ENCODE measurements around the gene KIF23.
"Not testable (repeated sequence)": the region's sequence is repeated elsewhere in the genome, so short reads cannot be mapped to it uniquely, and the experiment has no call there.

KIF23 gene

DNA sequence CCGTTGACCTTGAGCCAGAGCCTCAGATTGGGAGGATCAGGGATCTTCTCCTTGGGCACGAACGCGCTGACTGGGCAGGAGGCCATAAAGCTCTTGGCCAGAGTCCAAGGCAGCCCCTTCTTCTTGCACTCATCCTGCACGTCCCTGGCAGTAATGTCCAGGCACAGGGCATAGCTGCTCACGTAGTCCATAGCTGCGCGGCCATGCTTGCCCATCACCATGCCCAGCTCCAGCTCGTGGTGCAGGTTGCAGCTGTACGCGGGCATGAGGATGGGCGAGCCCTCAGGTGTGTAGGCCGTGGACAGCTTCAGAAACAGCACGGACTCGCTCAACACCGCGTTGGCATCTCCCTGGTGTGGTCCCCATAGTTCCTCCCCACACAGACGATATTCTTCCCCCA is 20.5 kb downstream of the KIF23 start:
- DNase-seq (ENCODE audit: low spot score), result no peak

DNA sequence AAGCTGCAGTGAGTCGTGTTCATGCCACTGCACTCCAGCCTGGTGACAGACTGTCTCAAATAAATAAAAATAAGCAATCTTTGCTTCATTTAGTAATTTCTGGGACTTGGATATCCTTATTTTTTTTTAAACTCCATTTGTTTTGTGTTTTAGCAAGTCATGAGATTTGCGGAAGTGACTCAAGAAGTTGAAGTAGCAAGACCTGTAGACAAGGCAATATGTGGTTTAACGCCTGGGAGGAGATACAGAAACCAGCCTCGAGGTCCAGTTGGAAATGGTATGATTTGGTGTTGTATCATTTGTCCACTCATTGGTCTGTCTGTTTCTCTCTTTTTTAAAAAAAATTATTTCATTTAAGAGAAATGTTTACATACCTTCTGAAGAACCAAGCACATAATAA is 21.8 kb downstream of the KIF23 start:
- DNase-seq (ENCODE audit: low spot score), result no peak

DNA sequence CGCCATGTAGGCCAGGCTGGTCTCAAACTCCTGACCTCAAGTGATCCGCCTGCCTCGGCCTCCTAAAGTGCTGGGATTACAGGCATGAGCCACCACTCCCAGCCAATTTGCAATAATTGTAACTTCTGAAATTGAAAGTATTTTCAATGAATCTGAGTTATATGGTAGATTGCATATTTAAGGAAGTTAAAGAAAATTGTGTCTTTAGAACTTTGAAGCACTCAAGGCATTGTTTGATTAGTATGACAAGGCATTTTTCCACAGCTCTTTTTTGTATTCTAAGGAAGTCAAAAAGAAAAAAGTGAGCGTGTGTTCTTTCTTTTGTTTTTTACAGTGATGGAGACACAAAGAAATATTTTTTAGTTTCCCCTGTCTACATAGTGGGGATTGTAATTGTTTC is 22.8 kb downstream of the KIF23 start:
- no peak for DNase-seq (ENCODE audit: low spot score)

DNA sequence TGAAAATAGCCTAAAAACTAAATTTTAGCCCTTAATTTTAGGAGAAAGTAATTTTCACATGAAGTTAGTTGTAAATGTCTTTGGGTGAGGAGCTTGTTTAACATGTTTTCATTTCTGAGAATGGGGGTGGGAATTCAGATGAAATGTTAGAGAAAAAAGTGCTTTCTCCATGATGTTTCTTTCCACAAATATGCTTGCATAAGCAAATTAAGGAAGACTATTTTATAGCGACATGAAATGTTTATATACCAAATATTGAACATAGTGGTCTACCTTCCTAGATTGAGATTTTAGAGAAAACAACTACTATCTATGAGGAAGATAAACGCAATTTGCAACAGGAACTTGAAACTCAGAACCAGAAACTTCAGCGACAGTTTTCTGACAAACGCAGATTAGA is 25.5 kb downstream of the KIF23 start:
- DNase-seq (ENCODE audit: low spot score), result no peak

DNA sequence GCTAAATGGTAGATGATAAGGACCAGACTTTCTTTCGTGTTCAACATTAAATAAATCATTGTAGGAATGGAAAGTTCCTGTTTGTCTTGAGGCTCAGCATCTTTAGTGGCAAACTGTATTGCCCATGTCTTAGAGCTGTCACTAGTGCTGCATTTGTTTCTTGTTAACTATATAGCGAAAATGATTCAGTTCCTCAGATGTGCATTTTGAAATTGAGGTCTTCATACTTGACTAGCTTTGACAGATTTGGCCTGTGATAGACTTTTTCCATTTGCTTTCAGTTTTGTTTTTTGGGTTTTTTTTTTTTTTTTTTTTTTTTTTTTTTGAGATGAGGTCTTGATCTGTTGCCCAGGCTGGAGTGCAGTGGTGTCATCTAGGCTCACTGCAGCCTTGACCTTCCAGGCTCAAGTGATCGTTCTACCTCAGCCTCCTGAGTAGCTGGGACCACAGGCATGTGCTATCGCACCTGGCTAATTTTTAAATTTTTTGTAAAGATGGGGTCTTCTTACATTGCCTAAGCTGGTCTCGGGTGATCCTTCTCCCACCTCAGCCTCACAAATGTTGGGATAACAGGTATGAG is 29.0 kb downstream of the KIF23 start:
- no peak for DNase-seq (ENCODE audit: low spot score)

DNA sequence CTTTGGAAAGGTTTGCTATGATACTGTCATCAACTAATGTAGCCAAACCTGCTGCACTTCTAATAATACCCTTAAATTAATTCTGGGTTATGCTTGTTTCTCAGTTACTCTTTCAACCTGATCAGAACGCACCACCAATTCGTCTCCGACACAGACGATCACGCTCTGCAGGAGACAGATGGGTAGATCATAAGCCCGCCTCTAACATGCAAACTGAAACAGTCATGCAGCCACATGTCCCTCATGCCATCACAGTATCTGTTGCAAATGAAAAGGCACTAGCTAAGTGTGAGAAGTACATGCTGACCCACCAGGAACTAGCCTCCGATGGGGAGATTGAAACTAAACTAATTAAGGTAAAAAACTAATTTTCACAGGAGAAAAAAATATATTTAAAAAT is 30.5 kb downstream of the KIF23 start:
- DNase-seq (ENCODE audit: low spot score), result no peak

DNA sequence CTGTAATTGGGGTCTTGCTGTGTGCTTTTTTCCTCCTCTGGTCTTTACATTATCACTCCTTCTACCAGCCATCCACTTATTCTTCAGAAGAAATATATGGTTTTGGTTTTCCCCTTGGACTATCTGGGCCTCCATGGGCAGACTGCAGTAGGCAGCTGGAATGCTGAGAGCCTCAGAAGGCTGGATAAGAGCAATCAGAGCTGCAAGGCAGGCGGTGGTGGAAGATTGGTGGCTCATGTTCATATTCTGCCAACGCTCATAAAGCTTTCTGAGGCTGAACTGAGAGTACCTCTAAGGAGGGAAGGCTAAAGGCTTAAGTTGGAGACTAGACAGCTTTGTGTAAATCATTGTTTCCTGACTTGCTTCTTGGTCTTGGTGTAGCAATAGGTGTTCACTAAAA is 32.8 kb downstream of the KIF23 start:
- DNase-seq (ENCODE audit: low spot score), result no peak

DNA sequence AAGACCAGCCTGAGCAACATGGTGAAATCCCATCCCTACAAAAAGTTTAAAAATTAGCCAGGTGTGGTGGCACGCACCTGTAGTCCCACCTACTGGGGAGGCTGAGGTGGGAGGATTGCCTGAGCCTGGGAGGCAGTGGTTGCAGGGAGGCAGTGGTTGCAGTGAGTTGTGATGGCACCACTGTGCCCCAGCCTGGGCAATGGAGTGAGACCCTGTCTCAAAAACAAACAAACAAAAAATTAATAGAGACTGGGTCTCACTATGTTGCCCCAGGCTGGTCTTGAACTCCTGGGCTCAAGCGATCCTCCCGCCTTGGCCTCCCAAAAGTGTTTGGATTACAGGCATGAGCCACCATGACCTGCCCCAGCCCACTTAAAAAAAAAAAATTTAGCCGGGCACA is 36.1 kb downstream of the KIF23 start:
- DNase-seq (ENCODE audit: low spot score), result not testable (repeated sequence)

DNA sequence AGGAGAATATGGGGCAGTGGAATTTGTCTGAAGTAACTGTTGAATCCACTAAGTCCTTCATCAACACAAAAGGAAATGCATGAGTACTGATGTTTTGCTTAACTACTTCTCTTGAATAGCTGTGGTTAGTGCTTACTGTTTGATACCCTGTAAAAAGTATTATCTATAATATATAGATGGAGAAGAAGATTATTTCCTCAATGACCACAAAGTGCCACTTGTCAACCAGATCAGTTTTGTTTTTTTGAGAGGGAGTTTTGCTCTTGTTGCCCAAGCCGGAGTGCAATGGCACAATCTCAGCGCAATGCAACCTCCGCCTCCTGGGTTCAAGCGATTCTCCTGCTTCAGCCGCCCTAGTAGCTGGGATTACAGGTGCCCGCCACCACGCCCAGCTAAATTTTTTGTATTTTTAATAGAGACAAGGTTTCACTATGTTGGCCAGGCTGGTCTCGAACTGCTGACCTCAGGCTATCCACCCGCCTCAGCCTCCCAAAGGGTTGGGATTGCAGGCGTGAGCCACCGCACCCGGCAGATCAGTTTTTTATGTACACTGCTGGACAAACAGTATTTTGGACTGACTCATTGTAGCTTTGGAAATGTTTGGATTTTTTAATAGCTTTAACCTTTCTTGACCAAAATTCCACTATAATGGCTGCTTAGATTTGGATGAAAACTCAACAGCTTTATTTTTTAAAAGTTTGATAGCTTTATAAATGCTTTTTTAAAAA is 37.0 kb downstream of the KIF23 start:
- DNase-seq (ENCODE audit: low spot score), result no peak

DNA sequence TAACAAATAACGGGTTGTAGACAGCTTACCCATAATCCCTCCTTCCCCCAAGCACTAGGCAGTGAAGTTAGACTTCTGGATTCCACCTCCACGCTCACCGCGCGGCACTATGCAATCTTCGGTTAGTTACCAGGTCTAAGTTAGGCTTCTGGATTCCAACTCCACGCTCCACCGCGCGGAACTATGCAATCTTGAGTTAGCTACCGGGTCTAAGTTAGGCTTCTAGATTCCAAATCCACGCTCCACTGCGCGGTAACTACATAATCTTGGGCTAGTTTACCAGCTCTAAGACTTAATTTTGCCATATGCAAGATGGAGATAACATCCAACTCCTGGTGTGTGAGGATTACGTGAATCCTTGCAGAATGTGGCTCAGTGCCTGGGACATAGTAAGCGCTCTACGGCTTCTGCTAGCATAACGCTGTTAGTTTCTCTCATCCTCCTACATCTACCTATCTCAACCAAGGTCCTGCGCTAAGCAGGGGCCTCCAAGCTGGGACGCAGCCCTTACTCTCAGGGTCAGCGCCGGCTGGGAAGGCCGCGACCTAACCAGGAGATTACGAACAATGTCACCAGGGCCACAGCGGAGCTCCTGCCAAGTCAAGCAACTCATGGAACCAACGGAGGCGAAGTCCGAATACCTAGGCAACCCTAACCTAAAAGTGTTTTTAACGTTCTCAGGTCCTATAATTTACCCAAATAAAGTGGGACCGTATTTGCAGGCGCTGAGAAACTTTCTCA is 38.0 kb downstream of the KIF23 start:
- no peak for DNase-seq (ENCODE audit: low spot score)

DNA sequence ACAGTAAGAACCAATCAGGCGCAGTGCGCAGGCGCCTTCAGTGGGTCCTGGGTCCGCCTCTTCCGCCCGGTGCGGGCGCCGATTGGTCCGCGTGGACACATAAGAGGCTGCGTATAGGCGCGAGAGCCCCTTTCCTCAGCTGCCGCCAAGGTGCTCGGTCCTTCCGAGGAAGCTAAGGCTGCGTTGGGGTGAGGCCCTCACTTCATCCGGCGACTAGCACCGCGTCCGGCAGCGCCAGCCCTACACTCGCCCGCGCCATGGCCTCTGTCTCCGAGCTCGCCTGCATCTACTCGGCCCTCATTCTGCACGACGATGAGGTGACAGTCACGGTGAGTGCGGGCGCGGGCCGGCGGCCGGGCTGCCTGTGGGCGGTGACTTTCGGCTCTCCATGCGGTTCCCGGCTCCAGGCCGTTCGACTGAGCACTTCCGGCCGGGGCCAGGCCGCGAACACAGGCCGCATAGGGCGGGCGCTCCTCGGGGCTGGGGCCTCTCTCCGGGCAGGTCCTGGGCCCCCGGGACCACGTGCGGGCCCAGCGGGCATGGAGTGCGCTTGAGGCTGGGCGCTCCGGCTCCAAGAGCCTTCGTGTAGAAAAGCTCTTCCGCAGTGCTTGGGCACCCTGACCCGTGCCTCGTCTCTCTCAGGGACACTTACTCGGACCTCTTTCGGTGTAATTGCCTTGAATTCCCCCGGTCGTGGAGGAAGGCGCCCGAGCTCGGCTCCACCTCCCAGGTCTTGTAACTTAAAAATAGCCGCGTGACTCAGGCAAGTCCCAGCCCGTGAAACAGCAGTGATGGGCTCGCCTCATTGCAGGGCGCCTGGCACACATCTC is 38.8 kb downstream of the KIF23 start, which contains the start of gene RPLP1:
Gene RPLP1, plus strand, starts transcription at position 127 of the 830 bp plus-strand sequence. Its CDS starts 131 bp downstream, at position 258.
- peak; percentile 96 for DNase-seq (ENCODE audit: low spot score)

DNA sequence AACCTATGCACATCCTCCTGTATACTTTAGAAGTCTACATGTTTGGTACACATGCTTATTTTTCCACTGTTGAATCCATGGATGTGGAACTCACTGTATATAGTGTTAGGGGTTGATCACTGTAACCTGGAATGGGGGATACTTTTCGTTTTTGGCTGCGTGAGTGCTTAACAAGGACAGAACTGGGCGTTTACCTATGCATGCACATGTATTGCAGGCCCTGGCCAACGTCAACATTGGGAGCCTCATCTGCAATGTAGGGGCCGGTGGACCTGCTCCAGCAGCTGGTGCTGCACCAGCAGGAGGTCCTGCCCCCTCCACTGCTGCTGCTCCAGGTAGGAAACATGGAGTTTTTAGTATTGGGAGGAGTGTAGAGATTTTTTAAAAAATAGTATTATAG is 40.8 kb downstream of the KIF23 start:
- no peak for DNase-seq (ENCODE audit: low spot score)

DNA sequence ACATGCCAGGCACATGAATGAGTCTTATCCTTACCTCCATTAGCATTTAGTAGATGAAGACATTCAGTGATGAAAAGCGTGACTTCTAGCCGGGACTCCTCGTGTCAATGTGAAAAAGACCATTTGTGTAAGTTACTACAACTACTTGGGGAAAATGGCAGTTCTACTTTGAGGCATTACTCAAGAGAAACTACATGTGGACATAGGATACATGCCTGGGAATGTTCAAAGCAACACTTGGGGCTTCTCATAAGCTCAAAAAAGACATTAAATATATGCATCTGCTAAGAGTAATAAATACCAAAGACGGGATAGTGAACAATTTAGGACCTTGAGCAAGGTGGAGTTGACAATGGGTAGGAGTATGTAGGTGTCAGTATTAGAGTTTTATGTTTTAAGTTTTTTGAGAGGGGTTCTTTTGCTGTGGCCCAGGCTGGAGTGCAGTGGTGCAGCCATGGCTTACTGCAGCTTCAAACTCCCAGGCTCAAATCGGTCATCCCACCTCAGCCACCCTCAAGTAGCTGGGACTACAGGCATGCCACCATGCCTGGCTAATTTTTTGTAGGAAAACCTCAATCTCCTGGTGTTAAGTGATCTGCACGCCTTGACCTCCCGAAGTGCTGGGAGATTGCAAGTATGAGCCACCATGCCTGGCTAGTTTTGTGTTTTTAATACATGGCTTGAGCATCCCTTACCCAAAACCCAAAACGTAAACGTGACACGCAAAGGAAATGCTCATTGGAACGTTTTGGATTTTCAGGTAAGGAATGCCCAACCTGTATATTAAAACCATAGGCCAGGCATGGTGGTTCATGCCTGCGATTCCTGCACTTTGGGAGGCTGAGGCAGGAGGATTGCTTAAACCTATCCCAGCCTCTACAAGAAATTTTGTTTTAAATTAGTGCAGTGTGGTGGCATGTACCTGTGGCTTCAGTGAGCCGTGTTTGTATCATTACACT is 42.3 kb downstream of the KIF23 start:
- DNase-seq (ENCODE audit: low spot score), result no peak

DNA sequence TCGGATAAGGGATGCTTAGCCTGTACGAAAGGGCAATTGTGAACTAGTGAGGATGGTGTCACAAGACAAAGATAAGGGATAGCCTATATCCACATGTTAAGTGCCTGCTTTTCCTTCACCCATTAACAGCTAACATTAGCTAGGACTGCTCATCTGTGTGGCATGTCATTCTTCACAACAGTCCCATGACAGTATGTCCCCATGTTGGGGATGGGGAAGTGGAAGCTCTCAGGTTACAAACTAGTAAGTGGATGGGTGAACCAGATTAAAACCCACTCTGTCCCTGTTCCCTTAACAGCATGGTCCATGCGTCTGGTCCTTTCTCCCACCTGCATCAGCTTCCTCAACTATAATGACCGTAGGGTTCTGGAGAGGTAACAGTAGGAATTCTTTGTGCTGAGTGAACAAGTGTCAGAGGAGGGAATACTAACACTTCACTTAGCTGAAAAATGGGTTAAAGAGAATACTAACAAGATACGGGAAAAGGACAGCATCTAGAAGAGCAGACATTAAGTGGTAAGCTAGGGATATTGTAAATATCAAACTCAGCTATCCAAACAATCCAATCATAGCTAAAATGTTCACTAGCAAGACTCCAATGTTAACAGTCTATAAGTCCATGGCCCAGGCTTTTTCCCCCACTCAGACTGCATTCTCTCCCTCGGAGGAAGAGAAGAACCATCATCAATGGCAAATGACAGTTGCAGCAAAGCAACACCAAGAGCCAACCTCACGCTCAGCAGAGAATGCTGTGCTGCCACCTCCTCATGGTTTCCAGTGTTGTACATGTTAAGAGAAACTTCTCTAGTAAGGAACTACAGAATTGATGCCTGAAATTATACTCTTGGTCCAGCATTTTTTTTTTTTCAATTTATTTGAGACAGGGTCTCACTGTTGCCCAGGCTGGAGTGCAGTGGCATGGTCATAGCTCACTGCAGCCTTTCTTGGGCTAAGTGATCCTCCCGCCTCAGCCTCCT is 43.4 kb downstream of the KIF23 start:
- no peak for DNase-seq (ENCODE audit: low spot score)

DNA sequence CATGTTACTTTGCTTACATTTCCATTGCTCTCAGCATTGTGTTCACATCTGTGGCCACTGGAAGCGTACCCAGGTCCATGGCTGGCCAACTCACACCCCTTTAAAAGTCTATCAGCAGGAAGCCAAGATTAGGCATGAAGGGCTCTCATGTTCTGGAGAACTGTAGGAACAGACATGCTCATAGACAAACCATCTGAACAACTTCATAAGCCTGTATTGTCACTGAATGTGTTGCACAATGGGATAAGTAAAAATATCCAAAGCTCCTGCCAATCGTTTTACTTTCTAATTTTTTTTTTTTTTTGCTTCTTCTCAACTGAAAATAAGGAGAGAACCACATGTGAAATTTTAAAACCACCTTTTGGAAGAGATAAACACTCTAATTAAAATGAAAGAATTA is 44.9 kb downstream of the KIF23 start:
- no peak for DNase-seq (ENCODE audit: low spot score)

DNA sequence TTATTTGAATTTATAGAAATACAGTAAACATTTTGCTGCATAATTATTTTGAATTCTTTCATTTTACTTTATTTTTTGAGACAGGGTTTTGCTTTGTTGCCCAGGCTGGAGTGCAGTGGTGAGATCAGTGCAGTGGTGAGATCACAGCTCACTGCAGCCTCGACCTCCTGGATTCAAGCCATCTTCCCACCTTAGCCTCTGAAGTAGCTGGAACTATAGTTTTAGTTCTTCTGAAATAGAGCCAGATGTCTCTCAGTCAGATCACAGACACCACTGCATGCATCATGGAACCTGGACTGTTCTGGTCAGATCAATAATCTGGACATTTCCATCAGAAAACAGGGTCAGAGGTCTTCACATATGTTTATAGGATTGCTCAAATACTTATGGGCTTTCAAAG is 46.3 kb downstream of the KIF23 start:
- no peak for DNase-seq (ENCODE audit: low spot score)

DNA sequence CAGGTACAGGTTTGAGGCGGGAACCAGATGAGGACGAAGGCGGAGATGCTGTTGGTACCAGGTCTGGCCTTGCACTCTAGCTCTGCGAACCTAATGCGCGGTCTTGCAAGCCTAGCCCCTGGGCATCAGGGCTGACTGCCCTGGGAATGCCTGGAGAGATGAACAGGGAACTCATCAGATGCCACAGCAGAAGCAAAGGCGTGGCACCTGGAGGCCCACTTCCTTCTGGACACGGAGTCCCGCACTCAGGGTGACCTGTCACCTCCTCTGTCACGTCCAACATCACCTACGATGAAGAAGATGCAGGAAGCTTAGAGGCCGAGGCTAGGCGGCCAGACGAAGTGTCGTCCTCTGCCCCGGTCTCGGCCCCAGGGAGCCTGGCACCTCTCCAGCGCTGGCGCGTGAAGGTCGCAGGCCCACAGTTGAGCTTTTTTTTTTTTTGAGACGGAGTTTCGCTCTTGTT is 47.9 kb downstream of the KIF23 start:
- no peak for DNase-seq (ENCODE audit: low spot score)

DNA sequence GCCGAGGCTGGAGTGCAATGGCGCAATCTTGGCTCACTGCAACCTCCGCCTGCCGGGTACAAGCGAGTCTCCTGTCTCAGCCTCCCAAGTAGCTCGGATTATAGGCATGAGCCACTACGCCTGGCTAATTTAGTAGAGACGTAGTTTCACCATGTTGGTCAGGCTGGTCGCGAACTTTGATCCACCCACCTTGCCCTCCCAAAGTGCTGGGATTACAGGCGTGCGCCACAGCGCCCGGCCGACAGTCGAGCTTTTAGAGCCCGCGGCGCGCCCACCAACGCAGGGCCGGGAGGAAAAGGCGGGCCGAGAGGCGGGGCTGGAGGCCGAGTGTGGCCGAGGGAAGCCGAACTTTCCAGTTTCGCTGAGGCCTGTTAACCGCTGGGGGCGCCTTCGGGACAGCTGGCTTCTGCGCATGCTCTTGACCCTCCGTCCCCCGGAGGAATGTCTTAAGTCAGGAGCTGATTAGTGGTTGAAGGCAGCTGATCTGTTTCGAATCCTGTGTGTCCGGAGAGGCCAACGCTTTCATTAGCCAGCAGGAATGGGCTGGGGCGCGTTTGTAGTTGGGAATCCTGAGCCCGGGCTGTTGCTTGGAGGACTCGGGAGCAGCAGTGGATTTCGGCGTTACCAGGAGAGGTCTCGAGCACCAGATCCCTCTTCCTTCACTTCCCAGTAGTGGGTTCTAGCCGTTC is 48.5 kb downstream of the KIF23 start:
- peak; percentile 95 for DNase-seq (ENCODE audit: low spot score)

DNA sequence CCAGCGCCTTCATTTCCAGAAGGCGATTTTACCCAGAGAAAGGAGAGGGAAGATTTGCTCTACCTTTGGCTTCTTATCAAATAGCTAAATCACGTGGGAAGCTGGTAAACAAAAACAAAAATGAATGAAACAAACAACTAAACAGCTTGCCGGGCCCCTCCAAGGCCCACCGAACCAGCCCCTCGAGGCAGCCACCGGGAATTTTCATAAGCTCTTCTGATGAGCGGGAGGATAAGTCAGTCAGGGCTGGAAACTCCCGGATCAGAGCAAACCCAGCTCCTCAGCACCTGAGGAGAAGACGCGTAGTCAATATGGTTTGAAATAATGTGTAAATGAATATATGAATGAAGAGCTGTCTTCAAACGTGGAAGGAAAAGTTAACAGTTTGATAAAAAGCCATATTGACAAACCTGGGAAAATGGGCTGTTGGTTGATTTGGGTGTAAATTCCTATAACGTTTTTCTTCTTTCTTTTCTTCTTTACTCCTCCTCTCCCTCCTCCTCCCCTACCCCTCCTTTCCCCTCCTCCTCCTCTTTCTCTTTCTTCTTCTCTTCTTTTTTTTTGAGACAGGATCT is 49.1 kb downstream of the KIF23 start:
- no peak for DNase-seq (ENCODE audit: low spot score)
